ENCODE results near the gene RAB37. TPM values are rescaled to one million over a fixed set of nuclear protein-coding genes. Genes with fewer than 3 reads are reported as not detected.

RAB37 gene
- total and polyA plus RNA-seq, 4 experiments from 2014 or later = 23.2 to 52.3 (median 36.8) TPM

- ChIA-PET POLR2A (ENCODE audit: partially characterized antibody) (interaction anchor here (0.8 kb wide), 1 partner anchor 40 kb away, joined by 3 read pairs; no protein-coding TSS in a partner anchor), CTCF (ENCODE audit: partially characterized antibody) (no interaction called here)
- H3K4me1 ChIP-seq (ENCODE audit: insufficient read depth, low read length) = no peaks in the 10 kb centered on the region
- no peak for DNase-seq
- Mint-ChIP-seq H3K9me3 (no peaks in the 10 kb centered on the region), H3K4me3 (no peak overlapping the region), H3K36me3 (peaks cover 0 to 4% of the 10 kb centered on the region in 2 donors), H3K27ac (no peak overlapping the region), H3K27me3 (peaks cover 1 to 8% of the 10 kb centered on the region in 2 donors), H3K4me1 (no peaks in the 10 kb centered on the region)
- no peaks in the 10 kb centered on the region for H3K9me3 ChIP-seq (ENCODE audit: control insufficient read depth in 1 of 2, low read length in 2 of 2)
- H3K4me3 ChIP-seq (ENCODE audit: low read length in 2 of 2) = no peak overlapping the region
- no peaks in the 10 kb centered on the region for H3K36me3 ChIP-seq (ENCODE audit: insufficient read depth, low read length)
- no peak overlapping the region for H3K27ac ChIP-seq (ENCODE audit: low read depth, low read length)
- intact Hi-C loops (cut with micrococcal nuclease) = no loop called here
- no peaks in the 10 kb centered on the region for H3K27me3 ChIP-seq (ENCODE audit: insufficient read depth, low read length)
Measured at GRCh38 chr17:74698069-74698468, 39.0 kb upstream of the RAB37 start.

GRCh38 chr17:74699236-74699635 is 37.8 kb upstream of the RAB37 start:
- H3K9me3 ChIP-seq (ENCODE audit: control insufficient read depth in 1 of 2, low read length in 2 of 2) = no peaks in the 10 kb centered on the region
- Mint-ChIP-seq H3K4me3 (no peak overlapping the region), H3K27ac (no peak overlapping the region), H3K36me3 (peaks cover 0 to 3% of the 10 kb centered on the region in 2 donors), H3K9me3 (no peaks in the 10 kb centered on the region), H3K4me1 (no peaks in the 10 kb centered on the region), H3K27me3 (peaks cover 1 to 5% of the 10 kb centered on the region in 2 donors)
- no peak overlapping the region for H3K4me3 ChIP-seq (ENCODE audit: low read length in 2 of 2)
- no peaks in the 10 kb centered on the region for H3K4me1 ChIP-seq (ENCODE audit: insufficient read depth, low read length)
- no peaks in the 10 kb centered on the region for H3K27me3 ChIP-seq (ENCODE audit: insufficient read depth, low read length)
- CTCF ChIA-PET (ENCODE audit: partially characterized antibody) = no interaction called here
- POLR2A ChIA-PET (ENCODE audit: partially characterized antibody) = no interaction called here
- no peaks in the 10 kb centered on the region for H3K36me3 ChIP-seq (ENCODE audit: insufficient read depth, low read length)
- intact Hi-C loops (cut with micrococcal nuclease) = no loop called here
- no peak overlapping the region for H3K27ac ChIP-seq (ENCODE audit: low read depth, low read length)
- DNase-seq = no peak

- H3K27ac Mint-ChIP-seq = no peak overlapping the region
- CTCF ChIA-PET (ENCODE audit: partially characterized antibody) = interaction anchor here (1.0 to 1.6 kb wide), 4 partner anchors 9 to 45 kb away, joined by 4 to 7 read pairs (median 5); no protein-coding TSS in a partner anchor
- H3K27me3 ChIP-seq (ENCODE audit: insufficient read depth, low read length) = no peaks in the 10 kb centered on the region
Measured at GRCh38 chr17:74702116-74702871, 34.8 kb upstream of the RAB37 start.

GRCh38 chr17:74703311-74703710 is 33.7 kb upstream of the RAB37 start:
- Mint-ChIP-seq H3K4me1 (no peaks in the 10 kb centered on the region), H3K27ac (no peak overlapping the region), H3K27me3 (peaks cover 2 to 3% of the 10 kb centered on the region in 2 donors), H3K4me3 (no peak overlapping the region), H3K9me3 (no peaks in the 10 kb centered on the region), H3K36me3 (no peaks in the 10 kb centered on the region)
- Histone ChIP-seq H3K9me3 (ENCODE audit: control insufficient read depth in 1 of 2, low read length in 2 of 2) (no peaks in the 10 kb centered on the region), H3K27ac (ENCODE audit: low read depth, low read length) (no peak overlapping the region), H3K27me3 (ENCODE audit: insufficient read depth, low read length) (no peaks in the 10 kb centered on the region), H3K4me3 (ENCODE audit: low read length in 2 of 2) (no peak overlapping the region), H3K4me1 (ENCODE audit: insufficient read depth, low read length) (no peaks in the 10 kb centered on the region), H3K36me3 (ENCODE audit: insufficient read depth, low read length) (no peaks in the 10 kb centered on the region)
- CTCF ChIA-PET (ENCODE audit: partially characterized antibody) = interaction anchor here (1.0 kb wide), 1 partner anchor 42 kb away, joined by 4 read pairs; no protein-coding TSS in a partner anchor
- intact Hi-C loops (cut with micrococcal nuclease) = no loop called here
- POLR2A ChIA-PET (ENCODE audit: partially characterized antibody) = interaction anchor here (0.6 kb wide), 1 partner anchor 78 kb away, joined by 3 read pairs; no protein-coding TSS in a partner anchor
- DNase-seq = no peak

More at GRCh38 chr17:74702116-74702871, 34.8 kb upstream of the RAB37 start:
- peaks cover 3 to 5% of the 10 kb centered on the region in 2 donors for H3K27me3 Mint-ChIP-seq
- intact Hi-C loops (cut with micrococcal nuclease) = no loop called here
- no peak overlapping the region for H3K27ac ChIP-seq (ENCODE audit: low read depth, low read length)
- no peak overlapping the region for H3K4me3 Mint-ChIP-seq
- POLR2A ChIA-PET (ENCODE audit: partially characterized antibody) = interaction anchor here (0.9 kb wide), 1 partner anchor 36 kb away, joined by 3 read pairs; no protein-coding TSS in a partner anchor
- H3K4me1 ChIP-seq (ENCODE audit: insufficient read depth, low read length) = no peaks in the 10 kb centered on the region
- no peak overlapping the region for H3K4me3 ChIP-seq (ENCODE audit: low read length in 2 of 2)
- no peak for DNase-seq
- H3K4me1 Mint-ChIP-seq = no peaks in the 10 kb centered on the region
- no peaks in the 10 kb centered on the region for H3K9me3 ChIP-seq (ENCODE audit: control insufficient read depth in 1 of 2, low read length in 2 of 2)
- H3K36me3 Mint-ChIP-seq = no peaks in the 10 kb centered on the region
- no peaks in the 10 kb centered on the region for H3K9me3 Mint-ChIP-seq
- H3K36me3 ChIP-seq (ENCODE audit: insufficient read depth, low read length) = no peaks in the 10 kb centered on the region

- peaks cover 1 to 2% of the 10 kb centered on the region in 2 donors for H3K27me3 Mint-ChIP-seq
- intact Hi-C loops (cut with micrococcal nuclease) = no loop called here
- POLR2A ChIA-PET (ENCODE audit: partially characterized antibody) = no interaction called here
Measured at GRCh38 chr17:74704544-74704943, 32.5 kb upstream of the RAB37 start.

GRCh38 chr17:74711058-74711824 is 25.8 kb upstream of the RAB37 start:
- DNase-seq = no peak
- H3K4me1 Mint-ChIP-seq = peaks cover 0 to 8% (median 6%) of the 10 kb centered on the region in 4 donors
- H3K36me3 Mint-ChIP-seq = no peaks in the 10 kb centered on the region
- Histone ChIP-seq H3K36me3 (ENCODE audit: insufficient read depth, low read length) (no peaks in the 10 kb centered on the region), H3K4me3 (ENCODE audit: low read length in 2 of 2) (no peak overlapping the region), H3K4me1 (ENCODE audit: insufficient read depth, low read length) (peaks cover 6% of the 10 kb centered on the region), H3K9me3 (ENCODE audit: control insufficient read depth in 1 of 2, low read length in 2 of 2) (no peaks in the 10 kb centered on the region), H3K27ac (ENCODE audit: low read depth, low read length) (no peak overlapping the region), H3K27me3 (ENCODE audit: insufficient read depth, low read length) (no peaks in the 10 kb centered on the region)
- no peaks in the 10 kb centered on the region for H3K9me3 Mint-ChIP-seq
- H3K4me3 Mint-ChIP-seq = no peak overlapping the region
- peaks cover 2 to 7% of the 10 kb centered on the region in 2 donors for H3K27me3 Mint-ChIP-seq
- H3K27ac Mint-ChIP-seq = peak overlapping the region in 3 of 7 donors; percentile 19 to 75 (median 30)
- ChIA-PET POLR2A (ENCODE audit: partially characterized antibody) (no interaction called here), CTCF (ENCODE audit: partially characterized antibody) (interaction anchor here (0.8 to 1.6 kb wide), 2 partner anchors 10 to 25 kb away, joined by 4 to 5 read pairs; no protein-coding TSS in a partner anchor)
- intact Hi-C loops (cut with micrococcal nuclease) = no loop called here

More at GRCh38 chr17:74704544-74704943, 32.5 kb upstream of the RAB37 start:
- H3K27ac Mint-ChIP-seq = no peak overlapping the region
- H3K4me1 Mint-ChIP-seq = no peaks in the 10 kb centered on the region
- Histone ChIP-seq H3K36me3 (ENCODE audit: insufficient read depth, low read length) (no peaks in the 10 kb centered on the region), H3K27ac (ENCODE audit: low read depth, low read length) (no peak overlapping the region), H3K4me1 (ENCODE audit: insufficient read depth, low read length) (no peaks in the 10 kb centered on the region), H3K4me3 (ENCODE audit: low read length in 2 of 2) (no peak overlapping the region), H3K27me3 (ENCODE audit: insufficient read depth, low read length) (no peaks in the 10 kb centered on the region), H3K9me3 (ENCODE audit: control insufficient read depth in 1 of 2, low read length in 2 of 2) (no peaks in the 10 kb centered on the region)
- CTCF ChIA-PET (ENCODE audit: partially characterized antibody) = interaction anchor here (1.1 to 1.2 kb wide), 2 partner anchors 32 to 33 kb away, joined by 3 read pairs; no protein-coding TSS in a partner anchor
- H3K4me3 Mint-ChIP-seq = no peak overlapping the region
- H3K36me3 Mint-ChIP-seq = no peaks in the 10 kb centered on the region
- H3K9me3 Mint-ChIP-seq = no peaks in the 10 kb centered on the region
- no peak for DNase-seq

- intact Hi-C loops (cut with micrococcal nuclease) = no loop called here
- Histone ChIP-seq H3K4me1 (ENCODE audit: insufficient read depth, low read length) (peaks cover 6% of the 10 kb centered on the region), H3K9me3 (ENCODE audit: control insufficient read depth in 1 of 2, low read length in 2 of 2) (no peaks in the 10 kb centered on the region), H3K27ac (ENCODE audit: low read depth, low read length) (no peak overlapping the region), H3K4me3 (ENCODE audit: low read length in 2 of 2) (no peak overlapping the region), H3K27me3 (ENCODE audit: insufficient read depth, low read length) (no peaks in the 10 kb centered on the region), H3K36me3 (ENCODE audit: insufficient read depth, low read length) (no peaks in the 10 kb centered on the region)
- no peaks in the 10 kb centered on the region for H3K36me3 Mint-ChIP-seq
- no peak for DNase-seq
- no peaks in the 10 kb centered on the region for H3K9me3 Mint-ChIP-seq
- peaks cover 0 to 8% (median 6%) of the 10 kb centered on the region in 4 donors for H3K4me1 Mint-ChIP-seq
- H3K27ac Mint-ChIP-seq = no peak overlapping the region
- no peak overlapping the region for H3K4me3 Mint-ChIP-seq
- CTCF ChIA-PET (ENCODE audit: partially characterized antibody) = interaction anchor here (0.7 kb wide), 1 partner anchor 25 kb away, joined by 3 read pairs; no protein-coding TSS in a partner anchor
- POLR2A ChIA-PET (ENCODE audit: partially characterized antibody) = no interaction called here
- H3K27me3 Mint-ChIP-seq = peaks cover 4 to 6% of the 10 kb centered on the region in 2 donors
Measured at GRCh38 chr17:74712301-74712700, 24.8 kb upstream of the RAB37 start.

Data from CD4-positive, alpha-beta memory T cell (primary cell).